NCI-H345 treated with DMSO at 0.1 percent for 48 hours (cell line): ENCODE measurements around the gene ALPK3.
"Not testable (repeated sequence)": the region's sequence is repeated elsewhere in the genome, so short reads cannot be mapped to it uniquely, and the experiment has no call there.

Experiments
- DNase-seq: peaks from one replicate; lab custom pipeline; 2025; ENCODE audit not compliant: unreplicated experiment; lab: John Stamatoyannopoulos, UW

The ALPK3 gene

GRCh38 chr15:84844964-84845363 lies 27.8 kb downstream of the ALPK3 start:
- DNase-seq, result no peak

- DNase-seq, result not testable (repeated sequence)
These were observed 28.5 kb downstream of the ALPK3 start for GRCh38 chr15:84845631-84846030.

GRCh38 chr15:84846269-84846668 lies 29.1 kb downstream of the ALPK3 start:
- DNase-seq, result no peak

GRCh38 chr15:84847382-84847781 lies 30.2 kb downstream of the ALPK3 start:
- DNase-seq, result no peak

GRCh38 chr15:84852212-84852611 lies 35.1 kb downstream of the ALPK3 start:
- no peak for DNase-seq

GRCh38 chr15:84855136-84855535 lies 38.0 kb downstream of the ALPK3 start:
- no peak for DNase-seq

GRCh38 chr15:84855765-84856164 lies 38.6 kb downstream of the ALPK3 start:
- DNase-seq, result no peak

- no peak for DNase-seq
These were observed 39.7 kb downstream of the ALPK3 start for GRCh38 chr15:84856731-84857417.

- DNase-seq, result no peak
These were observed 40.4 kb downstream of the ALPK3 start for GRCh38 chr15:84857418-84858004.

GRCh38 chr15:84858231-84858630 lies 41.1 kb downstream of the ALPK3 start:
- no peak for DNase-seq

- no peak for DNase-seq
These were observed 42.0 kb downstream of the ALPK3 start for GRCh38 chr15:84859144-84859543.

- DNase-seq, result no peak
These were observed 42.5 kb downstream of the ALPK3 start for GRCh38 chr15:84859651-84860050.

- no peak for DNase-seq
These were observed 44.6 kb downstream of the ALPK3 start for GRCh38 chr15:84861781-84862180.

GRCh38 chr15:84862214-84862975 lies 45.2 kb downstream of the ALPK3 start:
- DNase-seq, result no peak

GRCh38 chr15:84863565-84864443 lies 46.6 kb downstream of the ALPK3 start:
- no peak for DNase-seq

- no peak for DNase-seq
These were observed 47.3 kb downstream of the ALPK3 start for GRCh38 chr15:84864444-84864795.

- DNase-seq, result no peak
These were observed 48.0 kb downstream of the ALPK3 start for GRCh38 chr15:84865074-84865569.

- no peak for DNase-seq
These were observed 51.1 kb downstream of the ALPK3 start for GRCh38 chr15:84868037-84868880.

- DNase-seq, result no peak
These were observed 52.4 kb downstream of the ALPK3 start for GRCh38 chr15:84869510-84869909.

GRCh38 chr15:84871428-84871985 lies 54.4 kb downstream of the ALPK3 start:
- no peak for DNase-seq
